ENCODE results near the gene CCDC112.

GRCh38 chr5:115309751-115310370 lies 13.4 kb upstream of the CCDC112 start:
- peak; percentile 84 for TF ChIP-seq RAD21 (IDR thresholded peaks at IDR 0.05; ENCODE audit: low read depth)
- no peak for TF ChIP-seq USF1 (IDR thresholded peaks at IDR 0.05)
- no peak for TF ChIP-seq REST (IDR thresholded peaks at IDR 0.05; ENCODE audit: low read depth)
- TF ChIP-seq CREB1 (IDR thresholded peaks at IDR 0.05; ENCODE audit: low read depth) = no peak
- TF ChIP-seq CEBPB (IDR thresholded peaks at IDR 0.05) = no peak
- no peak for TF ChIP-seq EGR1 (IDR thresholded peaks at IDR 0.05)
- no peak for TF ChIP-seq FOXM1 (IDR thresholded peaks at IDR 0.05; ENCODE audit: borderline replicate concordance, low read depth)

All from Ishikawa (cell line).